Measurements from ENCODE around the gene TULP4.

GRCh38 chr6:158417760-158418098 is 105.5 kb downstream of the TULP4 start:
- TF ChIP-seq, protein P1, sequence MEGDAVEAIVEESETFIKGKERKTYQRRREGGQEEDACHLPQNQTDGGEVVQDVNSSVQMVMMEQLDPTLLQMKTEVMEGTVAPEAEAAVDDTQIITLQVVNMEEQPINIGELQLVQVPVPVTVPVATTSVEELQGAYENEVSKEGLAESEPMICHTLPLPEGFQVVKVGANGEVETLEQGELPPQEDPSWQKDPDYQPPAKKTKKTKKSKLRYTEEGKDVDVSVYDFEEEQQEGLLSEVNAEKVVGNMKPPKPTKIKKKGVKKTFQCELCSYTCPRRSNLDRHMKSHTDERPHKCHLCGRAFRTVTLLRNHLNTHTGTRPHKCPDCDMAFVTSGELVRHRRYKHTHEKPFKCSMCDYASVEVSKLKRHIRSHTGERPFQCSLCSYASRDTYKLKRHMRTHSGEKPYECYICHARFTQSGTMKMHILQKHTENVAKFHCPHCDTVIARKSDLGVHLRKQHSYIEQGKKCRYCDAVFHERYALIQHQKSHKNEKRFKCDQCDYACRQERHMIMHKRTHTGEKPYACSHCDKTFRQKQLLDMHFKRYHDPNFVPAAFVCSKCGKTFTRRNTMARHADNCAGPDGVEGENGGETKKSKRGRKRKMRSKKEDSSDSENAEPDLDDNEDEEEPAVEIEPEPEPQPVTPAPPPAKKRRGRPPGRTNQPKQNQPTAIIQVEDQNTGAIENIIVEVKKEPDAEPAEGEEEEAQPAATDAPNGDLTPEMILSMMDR (conservative IDR thresholded peaks at IDR 0.05; ENCODE audit: low read depth, low read length): no peak
- no peak for TF ChIP-seq EZH2 (IDR thresholded peaks at IDR 0.05; ENCODE audit: low read length, unreplicated experiment)

Data from PC-3 (cell line).